ENCODE measurements around the gene WIPF3. TPM values are rescaled to one million over a fixed set of nuclear protein-coding genes. Genes with fewer than 3 reads are reported as not detected.

Gene WIPF3
- total RNA-seq, 2 experiments from 2014 or later: not detected

DNA sequence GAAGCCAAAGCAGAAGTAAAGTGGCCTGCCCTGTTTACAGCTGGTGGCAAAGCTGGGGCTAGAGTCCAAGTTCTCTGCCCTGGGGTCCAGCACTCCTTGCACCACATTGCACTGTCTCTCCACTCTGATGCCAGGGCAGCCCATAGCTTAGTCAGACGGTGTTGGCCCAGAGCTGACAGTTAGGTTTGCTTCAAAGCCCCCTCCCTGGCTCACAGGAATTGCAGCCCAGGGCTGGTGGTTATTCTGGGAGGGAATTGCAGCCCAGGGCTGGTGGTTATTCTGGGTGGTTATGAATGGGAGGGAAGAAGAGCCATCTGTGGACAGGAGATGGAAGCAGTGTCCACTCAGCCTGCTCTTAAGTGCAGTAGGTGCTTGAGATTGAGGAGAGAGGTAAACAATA, 94.4 kb downstream of the WIPF3 start:
- Mint-ChIP-seq H3K4me3 (no peak overlapping the region), H3K9me3 (peaks cover 8% of the 10 kb centered on the region), H3K27ac (no peak overlapping the region), H3K27me3 (peaks cover 8% of the 10 kb centered on the region), H3K4me1 (peaks cover 5% of the 10 kb centered on the region), H3K36me3 (peaks cover 3% of the 10 kb centered on the region)
- no peak for DNase-seq
- POLR2A ChIA-PET: no interaction called here
- ATAC-seq (ENCODE audit: low read depth): no peak

DNA sequence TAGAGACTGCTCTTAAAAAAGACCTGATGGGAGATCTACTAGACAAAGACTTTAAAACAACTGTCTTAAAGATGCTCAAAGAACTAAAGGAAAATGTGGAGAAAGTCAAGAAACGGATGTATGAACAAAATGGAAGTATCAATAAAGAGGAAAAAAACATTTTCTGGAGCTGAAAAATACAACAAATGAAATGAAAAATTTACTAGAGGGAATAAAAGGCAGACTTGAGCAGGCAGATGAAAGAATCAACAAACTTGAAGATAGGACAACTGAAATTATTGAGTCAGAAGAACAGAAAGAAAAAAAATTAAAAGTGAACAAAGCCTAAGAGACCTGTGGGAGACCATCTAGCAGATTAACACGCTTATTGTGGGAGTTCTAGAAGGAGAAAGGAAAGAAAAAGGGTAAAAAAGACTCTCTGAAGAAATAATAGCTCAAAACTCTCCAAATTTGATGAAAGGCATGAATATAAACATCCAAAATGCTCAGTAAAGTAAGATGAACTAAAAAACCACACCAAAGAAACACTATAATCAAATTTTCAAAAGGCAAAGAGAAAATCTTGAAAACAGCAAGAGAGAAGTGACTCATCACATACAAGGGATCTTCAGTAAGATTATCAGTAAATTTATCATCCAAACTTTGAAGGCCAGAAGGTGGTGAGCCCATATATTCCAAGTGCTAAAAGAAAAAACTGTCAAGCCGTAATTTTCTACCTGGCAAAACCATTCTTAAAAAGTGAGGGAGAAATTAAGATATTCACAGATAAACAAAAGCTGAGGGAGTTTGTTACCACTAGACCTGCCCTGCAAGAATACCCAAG, 100.1 kb downstream of the WIPF3 start:
- no peaks in the 10 kb centered on the region for H3K4me1 Mint-ChIP-seq
- H3K27ac Mint-ChIP-seq: no peak overlapping the region
- H3K27me3 Mint-ChIP-seq: peaks cover 20% of the 10 kb centered on the region
- POLR2A ChIA-PET: no interaction called here
- H3K9me3 Mint-ChIP-seq: peaks cover 23% of the 10 kb centered on the region
- peaks cover 9% of the 10 kb centered on the region for H3K36me3 Mint-ChIP-seq
- H3K4me3 Mint-ChIP-seq: no peak overlapping the region
- DNase-seq (no peak), ATAC-seq (ENCODE audit: low read depth) (no peak)

DNA sequence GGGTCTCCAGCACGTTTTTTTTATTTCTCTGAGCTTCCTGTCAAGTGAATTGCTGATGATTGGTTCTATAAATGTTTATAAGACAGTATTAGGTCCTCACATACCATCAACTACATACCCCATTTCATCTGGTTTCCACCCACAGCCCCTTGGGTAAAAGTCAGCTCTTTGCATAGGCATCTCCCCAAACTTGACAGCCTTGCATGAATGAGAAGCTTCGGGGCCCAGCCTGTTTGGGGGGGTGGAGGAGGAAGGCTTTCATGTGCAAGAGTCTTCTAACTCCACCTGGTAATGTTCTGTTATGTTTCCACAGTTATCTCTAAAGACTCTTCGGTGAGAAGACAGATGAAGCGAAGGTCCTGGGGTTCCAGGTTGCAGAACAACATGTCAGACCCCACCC, 107.9 kb downstream of the WIPF3 start:
- ATAC-seq (ENCODE audit: low read depth): no peak

DNA sequence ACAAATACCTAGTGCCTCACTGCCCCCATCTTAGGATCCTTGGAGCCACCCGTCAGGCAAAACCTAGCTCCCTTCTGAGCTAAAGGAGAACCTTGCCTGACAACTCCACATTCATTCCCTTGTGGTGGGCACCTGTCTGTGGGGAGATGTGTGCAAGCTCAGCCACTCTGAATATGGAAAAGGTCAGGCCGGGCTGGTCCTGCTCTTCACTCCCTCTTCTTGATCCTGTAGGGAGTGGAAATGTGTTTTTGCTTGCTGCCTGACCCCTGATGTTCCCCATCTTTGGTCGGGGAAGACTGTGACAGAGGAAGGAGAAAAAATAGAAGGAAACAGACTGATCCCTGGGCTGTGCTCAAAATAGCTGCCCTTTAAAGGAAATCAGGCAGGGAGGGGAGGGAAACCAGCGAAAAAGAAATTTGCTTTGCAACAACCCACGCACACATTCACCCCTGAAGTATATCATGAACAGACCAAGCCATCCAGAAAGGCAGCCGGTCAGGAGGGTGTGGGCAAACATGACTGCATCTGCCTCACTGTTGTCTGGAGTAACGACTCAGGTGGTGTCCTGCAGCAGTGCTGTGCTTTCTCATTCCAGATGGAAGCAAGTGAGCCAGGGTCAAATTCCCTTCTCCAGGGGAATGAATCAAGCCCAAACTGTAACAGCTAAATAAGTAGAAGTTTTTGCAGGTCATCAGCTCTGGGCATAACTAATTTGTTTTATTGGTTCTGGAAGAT, 109.3 kb downstream of the WIPF3 start:
- Mint-ChIP-seq H3K36me3 (no peaks in the 10 kb centered on the region), H3K9me3 (no peaks in the 10 kb centered on the region), H3K27ac (no peak overlapping the region), H3K27me3 (peaks cover 14% of the 10 kb centered on the region), H3K4me1 (no peaks in the 10 kb centered on the region), H3K4me3 (no peak overlapping the region)
- DNase-seq: no peak
- POLR2A ChIA-PET: no interaction called here
- no peak for ATAC-seq (ENCODE audit: low read depth)

More for the DNA sequence above, 107.9 kb downstream of the WIPF3 start:
- no peaks in the 10 kb centered on the region for H3K36me3 Mint-ChIP-seq
- no peak overlapping the region for H3K4me3 Mint-ChIP-seq
- H3K9me3 Mint-ChIP-seq: no peaks in the 10 kb centered on the region
- DNase-seq: no peak
- no peak overlapping the region for H3K27ac Mint-ChIP-seq
- no peaks in the 10 kb centered on the region for H3K4me1 Mint-ChIP-seq
- H3K27me3 Mint-ChIP-seq: peaks cover 21% of the 10 kb centered on the region
- POLR2A ChIA-PET: no interaction called here

DNA sequence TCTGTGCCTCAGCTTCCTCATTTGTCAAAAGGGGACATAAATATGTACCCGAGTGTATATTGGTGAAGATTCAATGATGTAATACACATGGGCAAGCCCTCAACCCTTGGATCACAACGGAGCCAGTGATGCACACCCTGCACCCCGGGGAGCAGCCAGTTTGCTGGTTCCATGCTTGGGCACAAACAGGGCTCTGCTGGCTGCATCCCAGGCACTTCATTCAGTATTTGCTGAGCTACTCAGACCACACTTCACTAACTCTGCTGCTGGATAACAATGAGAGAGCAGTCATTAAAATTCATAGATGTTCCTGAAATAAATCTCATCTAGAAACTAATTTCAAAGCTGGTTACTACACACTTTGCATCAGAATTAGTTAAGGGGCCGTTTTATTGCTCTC, 111.3 kb downstream of the WIPF3 start:
- Mint-ChIP-seq H3K27ac (no peak overlapping the region), H3K4me3 (no peak overlapping the region), H3K27me3 (peaks cover 11% of the 10 kb centered on the region), H3K36me3 (no peaks in the 10 kb centered on the region), H3K9me3 (no peaks in the 10 kb centered on the region), H3K4me1 (no peaks in the 10 kb centered on the region)
- no peak for ATAC-seq (ENCODE audit: low read depth)
- DNase-seq: no peak
- POLR2A ChIA-PET: no interaction called here

DNA sequence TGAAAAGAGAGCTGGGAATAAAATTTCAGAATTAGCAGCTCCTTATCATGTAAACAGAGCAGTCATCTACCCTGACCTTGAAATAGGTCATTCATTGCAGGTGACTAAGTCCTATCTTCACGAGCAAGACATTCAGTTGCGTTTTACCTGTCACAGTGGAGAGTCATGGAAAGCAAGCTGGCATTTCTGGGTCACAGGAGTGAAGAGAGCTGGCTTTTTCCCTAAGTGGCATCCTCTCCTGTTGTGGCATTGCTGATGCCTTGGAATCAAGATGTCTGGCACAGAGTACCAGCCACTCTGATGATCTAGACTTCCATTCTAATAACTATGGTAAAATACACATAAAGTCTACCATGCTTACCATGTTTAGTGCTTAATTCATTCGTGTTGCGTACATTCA, 112.5 kb downstream of the WIPF3 start:
- Mint-ChIP-seq H3K27ac (no peak overlapping the region), H3K9me3 (no peaks in the 10 kb centered on the region), H3K4me1 (no peaks in the 10 kb centered on the region), H3K27me3 (peaks cover 11% of the 10 kb centered on the region), H3K36me3 (no peaks in the 10 kb centered on the region), H3K4me3 (no peak overlapping the region)
- DNase-seq (no peak), ATAC-seq (ENCODE audit: low read depth) (no peak)
- POLR2A ChIA-PET: no interaction called here

DNA sequence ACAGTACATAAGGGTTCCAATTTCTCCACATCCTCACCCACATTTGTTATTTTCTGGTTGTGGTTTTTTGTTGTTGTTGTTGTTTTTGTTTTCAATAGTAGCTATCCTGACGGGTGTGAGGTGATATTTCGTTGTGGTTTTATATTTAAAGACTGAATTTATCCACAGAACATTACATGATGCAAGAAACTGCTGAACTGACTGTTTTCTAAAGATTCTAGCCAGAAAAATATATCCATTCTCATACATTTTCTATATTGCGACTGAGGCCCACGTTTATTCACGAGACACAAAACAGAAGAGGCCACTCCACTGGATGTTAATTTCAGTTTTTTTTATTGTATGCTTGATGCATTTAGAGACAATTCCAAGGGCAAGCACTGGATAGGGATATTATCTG, 113.5 kb downstream of the WIPF3 start:
- H3K9me3 Mint-ChIP-seq: no peaks in the 10 kb centered on the region
- H3K27ac Mint-ChIP-seq: no peak overlapping the region
- no peaks in the 10 kb centered on the region for H3K4me1 Mint-ChIP-seq
- POLR2A ChIA-PET: no interaction called here
- DNase-seq: no peak
- H3K4me3 Mint-ChIP-seq: no peak overlapping the region
- no peak for ATAC-seq (ENCODE audit: low read depth)
- H3K36me3 Mint-ChIP-seq: no peaks in the 10 kb centered on the region
- H3K27me3 Mint-ChIP-seq: peaks cover 9% of the 10 kb centered on the region

DNA sequence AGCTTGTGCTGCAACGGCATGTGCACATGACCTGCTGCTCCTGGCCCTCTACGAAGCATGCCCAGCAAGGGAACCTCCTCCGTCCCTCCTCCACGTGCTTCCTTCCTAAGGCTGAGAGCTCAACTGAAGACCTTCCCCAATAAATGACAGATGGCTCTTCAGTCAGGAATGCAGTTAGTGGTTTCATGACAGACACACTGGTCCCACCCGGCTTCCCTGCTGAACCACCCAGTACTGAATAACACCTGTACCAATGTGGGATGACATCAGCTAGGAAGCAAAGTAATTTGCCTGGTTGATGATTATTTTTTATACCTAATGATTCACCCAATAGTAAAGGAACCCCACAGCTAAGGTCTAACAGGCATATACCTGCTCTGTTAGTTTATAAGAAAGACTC, 114.2 kb downstream of the WIPF3 start:
- no peak overlapping the region for H3K4me3 Mint-ChIP-seq
- DNase-seq (no peak), ATAC-seq (ENCODE audit: low read depth) (no peak)
- H3K4me1 Mint-ChIP-seq: no peaks in the 10 kb centered on the region
- H3K36me3 Mint-ChIP-seq: no peaks in the 10 kb centered on the region
- H3K9me3 Mint-ChIP-seq: no peaks in the 10 kb centered on the region
- peaks cover 2% of the 10 kb centered on the region for H3K27me3 Mint-ChIP-seq
- POLR2A ChIA-PET: no interaction called here
- H3K27ac Mint-ChIP-seq: no peak overlapping the region

DNA sequence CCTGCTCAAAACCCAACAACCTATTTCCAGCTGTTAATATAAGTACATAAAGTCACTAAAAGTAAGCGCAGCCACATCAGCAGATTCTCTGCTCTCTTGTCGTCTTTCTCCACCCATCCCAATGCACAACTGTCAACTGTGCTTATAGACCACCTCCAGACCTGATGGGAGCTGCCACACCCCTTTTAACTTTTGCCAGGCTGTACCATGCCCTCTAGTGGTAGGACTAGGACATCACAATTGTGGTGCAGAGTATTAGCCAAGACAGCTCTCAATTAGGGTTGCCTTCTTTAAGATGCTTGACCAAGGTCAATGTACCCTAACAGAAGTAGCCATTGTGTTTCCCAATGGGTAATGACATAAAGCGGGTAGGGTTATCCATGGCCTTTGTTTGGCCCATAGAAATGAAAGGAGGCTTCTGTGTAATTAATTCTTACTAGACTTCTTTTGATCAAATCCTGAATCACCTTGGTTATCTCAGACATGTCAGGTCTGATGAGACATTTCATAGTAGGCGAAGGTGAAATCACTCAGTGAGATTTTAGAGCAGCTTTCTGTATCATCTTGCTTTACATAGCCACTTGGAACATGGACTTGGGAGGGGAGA, 115.2 kb downstream of the WIPF3 start:
- POLR2A ChIA-PET: no interaction called here
- Mint-ChIP-seq H3K9me3 (no peaks in the 10 kb centered on the region), H3K36me3 (no peaks in the 10 kb centered on the region), H3K4me1 (no peaks in the 10 kb centered on the region), H3K27ac (no peak overlapping the region), H3K27me3 (no peaks in the 10 kb centered on the region), H3K4me3 (no peak overlapping the region)
- peak; percentile 71 for ATAC-seq (ENCODE audit: low read depth)
- DNase-seq: no peak

DNA sequence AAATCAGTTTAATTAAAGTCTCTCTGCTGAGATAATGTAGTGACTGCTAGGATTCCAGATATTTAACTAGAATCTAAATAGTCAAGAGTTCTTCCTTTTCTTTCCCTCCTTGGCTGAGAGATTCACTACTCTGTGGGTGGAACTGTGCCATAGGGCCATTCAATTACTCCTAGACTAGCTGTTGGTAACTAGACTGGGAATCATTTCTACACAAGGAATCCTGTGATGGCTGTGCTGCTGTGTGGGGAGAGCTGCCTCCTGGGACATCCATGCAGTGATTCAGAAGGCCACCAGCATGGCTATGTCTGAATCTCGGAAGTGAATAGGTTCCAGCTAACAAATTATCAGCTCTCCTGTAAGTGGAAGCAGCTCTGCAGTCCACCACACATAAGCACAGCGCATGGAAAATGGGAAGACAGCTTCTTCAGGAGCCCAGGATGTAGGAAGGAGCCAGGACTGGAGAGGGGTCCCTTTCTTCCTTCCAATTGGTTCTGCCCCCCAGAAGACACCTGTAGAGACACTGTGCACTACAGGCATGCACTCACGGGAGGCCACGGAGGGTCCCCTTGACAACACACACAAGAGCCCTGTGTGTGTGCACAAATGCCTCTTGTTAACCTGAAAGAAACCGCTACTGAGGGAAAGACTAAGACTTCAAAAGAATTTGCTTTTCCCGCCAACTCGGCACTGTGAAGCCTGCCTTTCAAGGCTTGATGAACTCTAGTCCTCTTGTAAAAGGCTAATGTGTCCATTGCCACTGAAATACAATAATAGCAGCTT, 116.8 kb downstream of the WIPF3 start:
- no peaks in the 10 kb centered on the region for H3K36me3 Mint-ChIP-seq
- POLR2A ChIA-PET: no interaction called here
- H3K4me3 Mint-ChIP-seq: no peak overlapping the region
- H3K4me1 Mint-ChIP-seq: no peaks in the 10 kb centered on the region
- H3K27ac Mint-ChIP-seq: no peak overlapping the region
- DNase-seq: no peak
- no peaks in the 10 kb centered on the region for H3K9me3 Mint-ChIP-seq
- no peaks in the 10 kb centered on the region for H3K27me3 Mint-ChIP-seq
- no peak for ATAC-seq (ENCODE audit: low read depth)

DNA sequence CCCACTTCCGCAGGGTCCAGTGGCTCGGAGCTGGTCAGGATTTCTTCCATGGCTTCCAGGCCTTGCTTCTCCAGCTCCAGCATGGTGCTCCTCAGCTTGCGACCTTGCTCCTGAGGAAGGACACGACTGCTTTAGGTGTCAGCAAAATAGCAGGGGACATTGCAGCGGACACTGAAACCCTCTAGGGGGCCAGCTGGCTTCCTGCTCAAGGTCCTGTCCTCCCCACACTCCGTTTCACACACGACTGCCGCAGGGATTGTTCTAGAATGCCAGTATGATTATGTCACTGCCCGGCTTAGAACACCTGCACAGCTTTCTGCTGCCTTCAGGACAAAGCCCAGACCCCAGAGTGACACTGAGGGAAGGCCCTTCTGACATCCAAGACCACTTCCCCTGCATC, 117.7 kb downstream of the WIPF3 start:
- DNase-seq (no peak), ATAC-seq (ENCODE audit: low read depth) (no peak)
- Mint-ChIP-seq H3K36me3 (no peaks in the 10 kb centered on the region), H3K9me3 (no peaks in the 10 kb centered on the region), H3K4me1 (no peaks in the 10 kb centered on the region), H3K27ac (no peak overlapping the region), H3K27me3 (no peaks in the 10 kb centered on the region), H3K4me3 (no peak overlapping the region)
- POLR2A ChIA-PET: no interaction called here

DNA sequence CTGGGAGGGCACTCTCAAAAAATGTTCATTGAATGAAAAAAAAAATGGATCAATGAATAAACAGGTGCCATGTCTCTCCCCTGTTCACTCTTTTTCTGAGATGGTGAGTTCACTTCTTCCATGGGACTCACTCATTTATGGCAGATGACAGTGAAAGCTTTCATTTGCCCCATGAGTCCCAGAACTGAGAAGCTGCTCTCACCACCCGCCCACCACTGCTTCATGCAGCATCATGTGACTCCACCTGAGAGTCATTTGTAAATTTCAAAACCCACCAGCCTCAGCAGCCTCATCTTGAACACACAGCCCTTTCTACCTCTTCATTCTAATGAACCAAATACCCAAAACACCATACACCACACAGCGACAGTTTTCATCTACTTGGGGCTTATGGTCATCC, 118.4 kb downstream of the WIPF3 start:
- H3K27me3 Mint-ChIP-seq: no peaks in the 10 kb centered on the region
- H3K36me3 Mint-ChIP-seq: no peaks in the 10 kb centered on the region
- ATAC-seq (ENCODE audit: low read depth) (no peak), DNase-seq (no peak)
- no peak overlapping the region for H3K4me3 Mint-ChIP-seq
- H3K27ac Mint-ChIP-seq: no peak overlapping the region
- no peaks in the 10 kb centered on the region for H3K4me1 Mint-ChIP-seq
- POLR2A ChIA-PET: no interaction called here
- no peaks in the 10 kb centered on the region for H3K9me3 Mint-ChIP-seq

DNA sequence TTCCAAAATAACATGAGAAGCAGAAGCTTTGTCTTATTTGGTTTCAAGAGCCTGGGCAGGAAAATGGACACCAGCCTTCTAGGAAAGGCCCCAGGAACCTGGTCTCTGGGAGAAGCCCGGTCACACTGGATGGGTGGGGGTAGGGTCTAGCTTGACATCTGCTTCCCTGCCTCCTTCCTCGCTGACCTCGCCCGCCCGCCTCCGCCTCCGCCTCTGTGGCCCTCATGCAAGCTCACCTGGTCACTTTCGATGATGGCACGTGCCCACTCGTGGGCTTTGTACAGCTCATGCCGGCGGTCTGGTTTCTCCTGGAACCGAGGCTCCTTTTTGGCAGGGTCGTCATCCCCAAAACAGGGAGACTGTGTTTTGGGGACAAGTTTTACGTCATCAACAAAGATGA, 119.9 kb downstream of the WIPF3 start:
- H3K4me1 Mint-ChIP-seq: no peaks in the 10 kb centered on the region
- ATAC-seq (ENCODE audit: low read depth): no peak
- no peaks in the 10 kb centered on the region for H3K36me3 Mint-ChIP-seq
- POLR2A ChIA-PET: no interaction called here
- no peaks in the 10 kb centered on the region for H3K27me3 Mint-ChIP-seq
- H3K4me3 Mint-ChIP-seq: no peak overlapping the region
- H3K27ac Mint-ChIP-seq: no peak overlapping the region
- no peak for DNase-seq
- H3K9me3 Mint-ChIP-seq: no peaks in the 10 kb centered on the region

All from activated naive CD8-positive, alpha-beta T cell treated with anti-CD3 and anti-CD28 coated beads, Interleukin-2, amount 10 ng/mL, durations not matched to agents 7 days and 5 days (primary cell).